ENCODE measurements around the gene ITSN2. TPM values are rescaled to one million over a fixed set of nuclear protein-coding genes. Genes with fewer than 3 reads are reported as not detected.

ITSN2 gene
- total and polyA plus RNA-seq, 4 donors, result 10.1 to 32.4 (median 21.6) TPM

DNA sequence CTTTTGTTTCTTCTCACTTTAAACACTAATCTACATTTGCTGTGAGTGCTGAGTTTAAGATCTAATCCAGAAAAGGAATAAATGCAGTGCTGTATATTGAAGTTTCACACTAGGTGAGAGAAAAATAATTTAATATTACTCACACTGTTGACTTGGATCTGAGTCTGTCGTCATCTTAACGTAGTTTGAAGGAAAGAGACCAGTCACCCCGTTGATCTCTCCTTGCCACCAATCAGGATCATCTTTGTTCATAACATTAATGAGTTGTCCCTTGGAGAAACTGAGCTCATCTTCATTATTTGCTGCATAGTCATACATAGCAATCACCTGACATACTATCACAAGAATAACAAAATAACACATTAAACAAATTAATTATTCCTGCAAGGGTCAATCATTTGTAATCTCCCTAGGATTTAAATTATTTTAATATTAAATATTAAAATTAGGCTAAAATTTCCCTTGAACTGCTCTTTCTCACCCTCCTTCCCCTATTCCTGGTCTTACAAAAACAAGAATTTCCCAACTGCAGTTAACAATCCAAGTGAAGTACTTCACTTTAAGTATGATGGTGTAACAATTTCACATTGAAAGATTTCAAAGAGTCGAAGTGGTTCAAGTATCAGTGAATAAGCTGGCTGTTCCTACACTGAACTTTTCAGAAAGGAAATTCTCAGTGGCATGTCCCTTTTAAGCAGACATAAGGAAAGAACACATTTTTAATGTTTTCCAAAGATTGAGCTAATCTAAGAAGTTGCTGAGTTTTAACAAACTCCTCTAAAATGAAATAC is 114.2 kb downstream of the ITSN2 start:
- Histone ChIP-seq H3K27ac (ENCODE audit: low read depth in 1 of 2, low read length in 2 of 2) (no peak overlapping the region), H3K27me3 (ENCODE audit: control insufficient read depth in 4 of 4, insufficient read depth in 4 of 4, low read length in 3 of 4) (no peaks in the 10 kb centered on the region), H3K36me3 (ENCODE audit: control insufficient read depth in 4 of 4, insufficient read depth in 3 of 4, low read depth in 1 of 4, low read length in 3 of 4) (peaks cover 6 to 39% (median 22%) of the 10 kb centered on the region in 4 donors), H3K9ac (ENCODE audit: low read depth in 1 of 2, low read length in 2 of 2) (no peak overlapping the region), H3K4me3 (ENCODE audit: low read depth in 1 of 3, low read length in 3 of 3) (no peak overlapping the region), H3K4me1 (ENCODE audit: control insufficient read depth in 4 of 4, insufficient read depth in 4 of 4, low read length in 3 of 4) (peaks cover 0 to 11% (median 6%) of the 10 kb centered on the region in 4 donors), H3K9me3 (ENCODE audit: control insufficient read depth in 4 of 4, low read length in 3 of 4) (no peaks in the 10 kb centered on the region)
- TF ChIP-seq SP1 (IDR thresholded peaks at IDR 0.05) (no peak), RXRA (IDR thresholded peaks at IDR 0.05) (no peak), MAX (IDR thresholded peaks at IDR 0.05) (no peak), RAD21 (IDR thresholded peaks at IDR 0.05) (no peak), ATF3 (IDR thresholded peaks at IDR 0.05) (no peak), FOXA2 (IDR thresholded peaks at IDR 0.05) (no peak), TAF1 (conservative IDR thresholded peaks at IDR 0.05) (no peak), ZBTB33 (IDR thresholded peaks at IDR 0.05) (no peak), CTCF (IDR thresholded peaks at IDR 0.05; ENCODE audit: low read depth, low read length, missing input control) (no peak), NR2F2 (IDR thresholded peaks at IDR 0.05) (no peak), HNF4A (conservative IDR thresholded peaks at IDR 0.05) (no peak), JUND (IDR thresholded peaks at IDR 0.05) (no peak), YY1 (IDR thresholded peaks at IDR 0.05) (no peak), GABPA (IDR thresholded peaks at IDR 0.05 in 1 of 2, conservative IDR thresholded peaks at IDR 0.05 in 1 of 2) (no peak), FOXA1 (IDR thresholded peaks at IDR 0.05) (no peak), EGR1 (IDR thresholded peaks at IDR 0.05; ENCODE audit: low read depth in 2 of 2) (no peak), HNF4G (IDR thresholded peaks at IDR 0.05) (no peak)
- TF ChIP-seq, protein P1, sequence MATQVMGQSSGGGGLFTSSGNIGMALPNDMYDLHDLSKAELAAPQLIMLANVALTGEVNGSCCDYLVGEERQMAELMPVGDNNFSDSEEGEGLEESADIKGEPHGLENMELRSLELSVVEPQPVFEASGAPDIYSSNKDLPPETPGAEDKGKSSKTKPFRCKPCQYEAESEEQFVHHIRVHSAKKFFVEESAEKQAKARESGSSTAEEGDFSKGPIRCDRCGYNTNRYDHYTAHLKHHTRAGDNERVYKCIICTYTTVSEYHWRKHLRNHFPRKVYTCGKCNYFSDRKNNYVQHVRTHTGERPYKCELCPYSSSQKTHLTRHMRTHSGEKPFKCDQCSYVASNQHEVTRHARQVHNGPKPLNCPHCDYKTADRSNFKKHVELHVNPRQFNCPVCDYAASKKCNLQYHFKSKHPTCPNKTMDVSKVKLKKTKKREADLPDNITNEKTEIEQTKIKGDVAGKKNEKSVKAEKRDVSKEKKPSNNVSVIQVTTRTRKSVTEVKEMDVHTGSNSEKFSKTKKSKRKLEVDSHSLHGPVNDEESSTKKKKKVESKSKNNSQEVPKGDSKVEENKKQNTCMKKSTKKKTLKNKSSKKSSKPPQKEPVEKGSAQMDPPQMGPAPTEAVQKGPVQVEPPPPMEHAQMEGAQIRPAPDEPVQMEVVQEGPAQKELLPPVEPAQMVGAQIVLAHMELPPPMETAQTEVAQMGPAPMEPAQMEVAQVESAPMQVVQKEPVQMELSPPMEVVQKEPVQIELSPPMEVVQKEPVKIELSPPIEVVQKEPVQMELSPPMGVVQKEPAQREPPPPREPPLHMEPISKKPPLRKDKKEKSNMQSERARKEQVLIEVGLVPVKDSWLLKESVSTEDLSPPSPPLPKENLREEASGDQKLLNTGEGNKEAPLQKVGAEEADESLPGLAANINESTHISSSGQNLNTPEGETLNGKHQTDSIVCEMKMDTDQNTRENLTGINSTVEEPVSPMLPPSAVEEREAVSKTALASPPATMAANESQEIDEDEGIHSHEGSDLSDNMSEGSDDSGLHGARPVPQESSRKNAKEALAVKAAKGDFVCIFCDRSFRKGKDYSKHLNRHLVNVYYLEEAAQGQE (IDR thresholded peaks at IDR 0.05), result no peak
- no peak for DNase-seq (ENCODE audit: low spot score)
- WGBS, result 95% methylated on average over 4 of the region's 4 CpGs
